Astrocyte of the spinal cord (primary cell): ENCODE measurements around the gene EGFL7.

ENCODE experiments used
- DNase-seq: peaks from one replicate; pipeline ENCODE4 v3.0.0; 2011; ENCODE audit warnings: low read depth, low spot score
- H3K4me3 ChIP-seq: 2 replicates; pipeline ENCODE4 v1.5.1; 2011; ENCODE audit warnings: low read depth, mild to moderate bottlenecking, low read length, moderate library complexity
- in situ Hi-C: cut with HindIII; loops from 2 replicates; pipeline ENCODE4 v1.10.0; 2017; ENCODE audit warnings: low sequenced_read_pairs
- TF ChIP-seq, protein P1 (sequence below): IDR thresholded peaks from 2 replicates; pipeline ENCODE4 v1.5.1; 2012; ENCODE audit warnings: low read depth, mild to moderate bottlenecking, low read length, inconsistent platforms

The EGFL7 gene

DNA sequence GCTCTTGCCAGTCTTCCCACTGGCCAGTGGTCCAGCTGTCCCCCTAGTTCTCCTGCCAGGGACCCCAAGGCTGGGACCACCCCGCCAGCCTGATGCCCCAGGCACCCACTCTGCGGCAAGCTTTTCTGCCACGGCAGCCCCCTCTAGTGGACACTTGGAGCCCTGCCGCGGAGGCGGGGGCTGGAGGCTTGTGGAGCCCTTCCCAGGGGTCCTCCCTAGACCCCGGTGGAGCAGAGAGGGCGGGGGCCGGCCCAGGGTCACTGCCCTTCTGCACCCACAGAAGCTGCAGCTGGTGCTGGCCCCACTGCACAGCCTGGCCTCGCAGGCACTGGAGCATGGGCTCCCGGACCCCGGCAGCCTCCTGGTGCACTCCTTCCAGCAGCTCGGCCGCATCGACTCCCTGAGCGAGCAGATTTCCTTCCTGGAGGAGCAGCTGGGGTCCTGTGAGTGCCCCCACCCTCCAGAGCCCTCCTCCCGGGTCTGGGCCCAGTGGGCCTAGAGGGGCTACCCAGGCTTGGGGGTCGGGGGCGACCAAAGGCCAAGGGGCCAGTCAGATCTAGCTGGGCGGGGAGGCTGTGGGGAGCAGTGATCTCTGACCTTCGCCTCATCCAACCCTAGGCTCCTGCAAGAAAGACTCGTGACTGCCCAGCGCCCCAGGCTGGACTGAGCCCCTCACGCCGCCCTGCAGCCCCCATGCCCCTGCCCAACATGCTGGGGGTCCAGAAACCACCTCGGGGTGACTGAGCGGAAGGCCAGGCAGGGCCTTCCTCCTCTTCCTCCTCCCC is 9.1 kb downstream of the EGFL7 start:
- TF ChIP-seq, protein P1, sequence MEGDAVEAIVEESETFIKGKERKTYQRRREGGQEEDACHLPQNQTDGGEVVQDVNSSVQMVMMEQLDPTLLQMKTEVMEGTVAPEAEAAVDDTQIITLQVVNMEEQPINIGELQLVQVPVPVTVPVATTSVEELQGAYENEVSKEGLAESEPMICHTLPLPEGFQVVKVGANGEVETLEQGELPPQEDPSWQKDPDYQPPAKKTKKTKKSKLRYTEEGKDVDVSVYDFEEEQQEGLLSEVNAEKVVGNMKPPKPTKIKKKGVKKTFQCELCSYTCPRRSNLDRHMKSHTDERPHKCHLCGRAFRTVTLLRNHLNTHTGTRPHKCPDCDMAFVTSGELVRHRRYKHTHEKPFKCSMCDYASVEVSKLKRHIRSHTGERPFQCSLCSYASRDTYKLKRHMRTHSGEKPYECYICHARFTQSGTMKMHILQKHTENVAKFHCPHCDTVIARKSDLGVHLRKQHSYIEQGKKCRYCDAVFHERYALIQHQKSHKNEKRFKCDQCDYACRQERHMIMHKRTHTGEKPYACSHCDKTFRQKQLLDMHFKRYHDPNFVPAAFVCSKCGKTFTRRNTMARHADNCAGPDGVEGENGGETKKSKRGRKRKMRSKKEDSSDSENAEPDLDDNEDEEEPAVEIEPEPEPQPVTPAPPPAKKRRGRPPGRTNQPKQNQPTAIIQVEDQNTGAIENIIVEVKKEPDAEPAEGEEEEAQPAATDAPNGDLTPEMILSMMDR, result peak; percentile 96
- in situ Hi-C loops, result no loop called here
- no peak overlapping the region for H3K4me3 ChIP-seq
- DNase-seq, result no peak

DNA sequence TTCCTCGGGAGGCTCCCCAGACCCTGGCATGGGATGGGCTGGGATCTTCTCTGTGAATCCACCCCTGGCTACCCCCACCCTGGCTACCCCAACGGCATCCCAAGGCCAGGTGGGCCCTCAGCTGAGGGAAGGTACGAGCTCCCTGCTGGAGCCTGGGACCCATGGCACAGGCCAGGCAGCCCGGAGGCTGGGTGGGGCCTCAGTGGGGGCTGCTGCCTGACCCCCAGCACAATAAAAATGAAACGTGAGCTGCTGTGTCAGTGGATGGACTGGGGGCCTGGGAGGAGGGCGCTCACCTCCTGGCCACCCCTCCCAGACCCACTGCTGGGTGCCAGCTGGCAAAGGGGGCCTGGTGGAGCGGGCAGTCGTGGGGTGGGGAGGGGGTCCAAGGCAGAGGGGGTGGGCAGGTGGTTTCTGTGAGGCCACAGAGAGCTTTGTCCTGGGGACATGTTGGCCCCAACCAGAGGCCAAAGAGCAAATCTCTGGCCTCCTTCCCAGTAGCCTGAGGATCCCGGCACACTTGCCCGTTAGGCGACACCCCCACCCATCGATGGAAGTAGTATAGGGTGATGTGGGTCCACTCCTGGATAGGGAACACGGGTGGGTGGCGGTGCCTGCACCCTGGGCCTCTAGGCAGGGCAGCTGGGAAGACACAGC is 9.8 kb downstream of the EGFL7 start:
- no peak for DNase-seq
- in situ Hi-C loops, result no loop called here
- TF ChIP-seq, protein P1, result no peak
- no peak overlapping the region for H3K4me3 ChIP-seq

DNA sequence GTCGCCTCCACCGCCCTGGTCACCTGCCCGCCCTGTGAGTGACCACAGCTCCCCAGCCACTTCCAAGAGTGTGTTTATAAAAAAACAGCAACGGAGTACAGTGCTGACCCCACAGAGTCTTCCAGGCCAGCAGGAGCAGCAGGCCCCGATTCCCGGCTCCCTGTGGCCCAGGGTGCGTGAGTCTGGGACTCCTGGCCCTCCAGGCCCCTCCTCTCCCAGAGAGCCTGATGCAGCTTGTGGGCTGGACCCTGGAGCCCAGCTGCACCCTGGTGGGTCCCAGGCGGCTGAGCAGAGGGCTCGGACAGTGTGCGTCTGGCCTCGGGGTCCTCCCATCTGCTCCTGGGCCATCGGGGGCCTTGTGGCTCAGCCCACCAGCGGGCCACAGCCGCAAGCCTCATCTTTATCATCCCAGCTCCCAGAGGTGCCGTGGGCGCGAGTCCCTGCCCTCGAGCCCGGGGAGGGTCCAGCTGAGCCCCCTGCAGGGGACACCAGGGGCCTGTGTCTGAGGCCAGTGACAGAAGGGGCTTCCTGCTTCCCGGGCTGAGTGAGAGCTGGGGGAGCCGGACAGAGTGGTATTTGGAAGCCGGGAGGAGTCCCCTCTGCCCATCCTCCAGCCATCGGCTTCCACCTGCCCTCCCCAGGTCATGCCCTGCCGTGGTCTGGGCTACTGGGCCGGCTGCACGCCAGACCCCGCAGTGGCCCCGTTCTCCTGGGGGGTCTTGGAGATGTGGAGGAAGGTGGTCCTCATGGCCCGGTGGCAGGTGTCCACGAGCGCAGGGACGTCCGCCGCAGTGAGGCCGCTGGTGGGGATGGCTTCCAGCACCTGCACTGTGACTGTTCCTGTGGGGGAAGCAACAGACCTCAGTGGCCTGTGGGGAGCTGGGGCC is 10.6 kb downstream of the EGFL7 start:
- no peak overlapping the region for H3K4me3 ChIP-seq

DNA sequence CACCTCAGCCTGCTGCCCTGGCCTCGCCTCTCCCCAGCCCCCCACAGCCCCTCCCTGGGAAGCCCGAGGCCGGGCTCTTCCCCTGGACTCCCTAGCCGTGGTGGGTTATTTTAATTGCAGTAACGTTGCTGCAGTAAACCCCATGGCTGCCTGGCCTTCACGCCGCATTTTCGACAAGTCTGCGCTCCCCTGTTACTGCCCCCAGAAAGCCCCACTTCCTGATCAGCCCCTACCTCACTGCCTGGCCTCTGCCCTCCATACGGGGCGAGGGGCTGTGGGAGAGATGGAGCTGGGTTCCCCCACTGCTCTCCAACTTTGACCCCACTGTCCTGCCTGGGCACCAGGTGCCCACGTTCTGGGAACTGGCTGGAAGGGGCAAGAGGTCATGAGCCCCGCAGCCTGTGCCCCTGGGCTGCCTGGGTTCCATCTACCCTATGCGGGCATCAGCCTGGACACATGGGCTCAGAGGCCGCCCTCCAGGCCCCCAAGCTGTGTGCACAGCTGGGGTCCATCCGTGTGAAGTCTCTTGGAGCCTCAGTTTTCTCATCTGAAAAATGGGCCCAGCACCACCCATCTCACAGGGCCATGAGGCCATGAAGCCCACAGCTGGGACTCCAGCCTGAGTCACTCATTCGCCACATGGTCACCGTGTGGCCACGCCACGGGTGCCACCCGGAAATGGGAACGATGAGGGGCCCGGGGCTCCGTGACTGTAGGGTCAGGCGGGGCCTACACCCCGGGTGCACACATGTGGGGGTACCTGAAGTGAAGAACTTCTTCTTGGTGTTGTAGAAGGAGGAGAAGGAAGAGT is 11.5 kb downstream of the EGFL7 start:
- TF ChIP-seq, protein P1, result no peak
- H3K4me3 ChIP-seq, result no peak overlapping the region
- DNase-seq, result no peak
- in situ Hi-C loops, result no loop called here

More for the DNA sequence above, 10.6 kb downstream of the EGFL7 start:
- TF ChIP-seq, protein P1, result no peak
- no peak for DNase-seq
- in situ Hi-C loops, result no loop called here

DNA sequence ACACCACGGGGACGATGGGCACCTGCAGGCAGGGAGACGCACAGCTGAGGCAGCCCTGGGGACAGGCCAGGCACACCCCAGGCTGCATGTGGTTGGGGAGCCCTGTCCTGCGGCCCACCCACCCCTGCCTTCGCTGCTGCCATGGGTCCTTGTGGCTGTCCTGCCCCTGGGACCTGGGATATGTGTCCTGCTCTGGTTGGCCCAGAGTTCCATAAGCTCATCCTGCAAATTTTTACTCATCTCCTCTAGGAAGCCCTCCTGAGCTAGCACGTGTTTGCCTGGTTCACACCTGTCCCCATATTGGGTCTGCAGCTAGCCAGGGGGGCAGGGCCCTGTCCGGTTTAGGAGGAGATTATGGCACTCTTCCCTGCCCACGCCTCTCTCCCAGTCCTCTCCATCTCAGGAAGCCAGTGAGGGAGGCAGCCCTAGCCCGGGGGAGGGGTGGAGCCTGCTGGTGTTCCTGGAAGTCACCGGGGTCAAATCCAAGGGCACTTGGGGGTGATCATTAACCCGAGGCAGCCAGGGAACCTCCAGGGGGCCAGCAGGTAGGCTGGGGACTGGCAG is 12.2 kb downstream of the EGFL7 start:
- in situ Hi-C loops, result no loop called here
- no peak overlapping the region for H3K4me3 ChIP-seq
- DNase-seq, result no peak
- TF ChIP-seq, protein P1, result no peak
